Liver (tissue), 3 donors: ENCODE data around the gene APOBEC3B.

ENCODE experiments used
- SP1 ChIP-seq: IDR thresholded peaks from 2 replicates; pipeline ENCODE4 v1.6.1; 2018; ENCODE audit warnings: antibody characterized with exemption, mild to moderate bottlenecking
- ZBTB33 ChIP-seq: IDR thresholded peaks from 2 replicates; pipeline ENCODE4 v1.6.1; 2016; ENCODE audit warnings: antibody characterized with exemption
- TF ChIP-seq, protein P1 (sequence below): fragments of 150-350 bp; IDR thresholded peaks from 2 replicates; pipeline ENCODE4 v1.5.1; 2017; ENCODE audit warnings: improper control_type of control experiment, low read depth, low read length; ENCODE audit not compliant: missing input control
- donor health status: healthy.
- donor health status: healthy.

- TF ChIP-seq, protein P1, sequence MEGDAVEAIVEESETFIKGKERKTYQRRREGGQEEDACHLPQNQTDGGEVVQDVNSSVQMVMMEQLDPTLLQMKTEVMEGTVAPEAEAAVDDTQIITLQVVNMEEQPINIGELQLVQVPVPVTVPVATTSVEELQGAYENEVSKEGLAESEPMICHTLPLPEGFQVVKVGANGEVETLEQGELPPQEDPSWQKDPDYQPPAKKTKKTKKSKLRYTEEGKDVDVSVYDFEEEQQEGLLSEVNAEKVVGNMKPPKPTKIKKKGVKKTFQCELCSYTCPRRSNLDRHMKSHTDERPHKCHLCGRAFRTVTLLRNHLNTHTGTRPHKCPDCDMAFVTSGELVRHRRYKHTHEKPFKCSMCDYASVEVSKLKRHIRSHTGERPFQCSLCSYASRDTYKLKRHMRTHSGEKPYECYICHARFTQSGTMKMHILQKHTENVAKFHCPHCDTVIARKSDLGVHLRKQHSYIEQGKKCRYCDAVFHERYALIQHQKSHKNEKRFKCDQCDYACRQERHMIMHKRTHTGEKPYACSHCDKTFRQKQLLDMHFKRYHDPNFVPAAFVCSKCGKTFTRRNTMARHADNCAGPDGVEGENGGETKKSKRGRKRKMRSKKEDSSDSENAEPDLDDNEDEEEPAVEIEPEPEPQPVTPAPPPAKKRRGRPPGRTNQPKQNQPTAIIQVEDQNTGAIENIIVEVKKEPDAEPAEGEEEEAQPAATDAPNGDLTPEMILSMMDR = no peak
- no peak for TF ChIP-seq SP1
- TF ChIP-seq ZBTB33 = no peak
These were observed 39.4 kb upstream of the APOBEC3B start for GRCh38 chr22:38942702-38943101.
